ENCODE data around the gene MAPK6. TPM values are rescaled to one million over a fixed set of nuclear protein-coding genes. Genes with fewer than 3 reads are reported as not detected.
A peak's percentile ranks its signal among the peaks of the same experiment; 100 is the strongest.

Gene MAPK6
- total and polyA plus RNA-seq, 9 of the 15 experiments (the other 6 are each of a cell fraction or from before 2014, with no cell fraction given): 28.5 to 97.1 (median 74.0) TPM

DNA sequence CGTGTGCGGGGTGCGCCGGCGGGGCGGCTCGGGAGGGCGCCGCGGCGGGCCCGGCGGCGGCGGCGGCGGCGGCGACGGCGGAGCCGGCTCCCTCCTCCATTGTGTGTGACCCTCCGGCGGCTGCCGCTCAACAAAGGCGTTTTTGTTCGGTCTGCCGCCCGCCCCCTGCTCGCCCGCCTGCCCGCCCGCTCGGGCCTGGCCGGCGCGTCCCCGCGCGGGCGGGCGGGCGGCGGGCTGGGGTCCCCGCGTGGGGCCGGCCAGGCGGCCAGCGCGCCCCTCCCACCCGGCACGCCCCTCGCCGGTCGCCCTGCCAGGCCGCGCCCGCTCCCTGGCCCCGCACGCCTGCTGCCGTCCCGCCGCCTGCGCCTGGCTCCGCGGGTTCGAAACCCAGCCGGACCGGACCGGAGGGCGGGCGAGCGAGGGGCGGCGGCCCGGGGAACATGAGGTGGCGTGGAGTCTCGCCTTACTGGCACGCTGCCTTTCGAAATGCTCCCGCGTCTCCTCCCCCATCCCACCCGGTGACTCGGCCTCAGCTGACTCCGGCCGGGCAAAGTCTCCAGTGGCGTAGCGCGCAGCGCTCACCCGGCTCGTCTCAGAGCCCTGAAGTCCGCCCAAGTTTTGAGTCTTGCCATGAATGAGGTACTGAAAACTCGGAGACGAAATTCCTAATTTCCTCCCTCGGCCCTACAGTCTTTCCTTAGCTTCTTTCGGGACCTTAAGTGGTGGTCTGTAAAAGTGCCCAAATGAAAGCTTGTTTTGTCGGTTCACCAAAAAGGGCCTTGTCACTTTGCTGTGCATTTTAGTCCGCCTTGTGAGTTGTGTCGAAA is 588 bp downstream of the MAPK6 start (continued):
- TF ChIP-seq, protein P1, sequence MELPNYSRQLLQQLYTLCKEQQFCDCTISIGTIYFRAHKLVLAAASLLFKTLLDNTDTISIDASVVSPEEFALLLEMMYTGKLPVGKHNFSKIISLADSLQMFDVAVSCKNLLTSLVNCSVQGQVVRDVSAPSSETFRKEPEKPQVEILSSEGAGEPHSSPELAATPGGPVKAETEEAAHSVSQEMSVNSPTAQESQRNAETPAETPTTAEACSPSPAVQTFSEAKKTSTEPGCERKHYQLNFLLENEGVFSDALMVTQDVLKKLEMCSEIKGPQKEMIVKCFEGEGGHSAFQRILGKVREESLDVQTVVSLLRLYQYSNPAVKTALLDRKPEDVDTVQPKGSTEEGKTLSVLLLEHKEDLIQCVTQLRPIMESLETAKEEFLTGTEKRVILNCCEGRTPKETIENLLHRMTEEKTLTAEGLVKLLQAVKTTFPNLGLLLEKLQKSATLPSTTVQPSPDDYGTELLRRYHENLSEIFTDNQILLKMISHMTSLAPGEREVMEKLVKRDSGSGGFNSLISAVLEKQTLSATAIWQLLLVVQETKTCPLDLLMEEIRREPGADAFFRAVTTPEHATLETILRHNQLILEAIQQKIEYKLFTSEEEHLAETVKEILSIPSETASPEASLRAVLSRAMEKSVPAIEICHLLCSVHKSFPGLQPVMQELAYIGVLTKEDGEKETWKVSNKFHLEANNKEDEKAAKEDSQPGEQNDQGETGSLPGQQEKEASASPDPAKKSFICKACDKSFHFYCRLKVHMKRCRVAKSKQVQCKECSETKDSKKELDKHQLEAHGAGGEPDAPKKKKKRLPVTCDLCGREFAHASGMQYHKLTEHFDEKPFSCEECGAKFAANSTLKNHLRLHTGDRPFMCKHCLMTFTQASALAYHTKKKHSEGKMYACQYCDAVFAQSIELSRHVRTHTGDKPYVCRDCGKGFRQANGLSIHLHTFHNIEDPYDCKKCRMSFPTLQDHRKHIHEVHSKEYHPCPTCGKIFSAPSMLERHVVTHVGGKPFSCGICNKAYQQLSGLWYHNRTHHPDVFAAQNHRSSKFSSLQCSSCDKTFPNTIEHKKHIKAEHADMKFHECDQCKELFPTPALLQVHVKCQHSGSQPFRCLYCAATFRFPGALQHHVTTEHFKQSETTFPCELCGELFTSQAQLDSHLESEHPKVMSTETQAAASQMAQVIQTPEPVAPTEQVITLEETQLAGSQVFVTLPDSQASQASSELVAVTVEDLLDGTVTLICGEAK (IDR thresholded peaks at IDR 0.05): no peak
- TF ChIP-seq, protein P1 (CRISPR knock-in tag; IDR thresholded peaks at IDR 0.05): no peak
- TF ChIP-seq LEF1 (IDR thresholded peaks at IDR 0.05): 0 out of 2 replicates have a peak, but pooled peaks have one; percentile 36
- TF ChIP-seq, protein P2, sequence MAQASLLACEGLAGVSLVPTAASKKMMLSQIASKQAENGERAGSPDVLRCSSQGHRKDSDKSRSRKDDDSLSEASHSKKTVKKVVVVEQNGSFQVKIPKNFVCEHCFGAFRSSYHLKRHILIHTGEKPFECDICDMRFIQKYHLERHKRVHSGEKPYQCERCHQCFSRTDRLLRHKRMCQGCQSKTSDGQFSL (CRISPR knock-in tag; IDR thresholded peaks at IDR 0.05): 0 out of 2 replicates have a peak, but pooled peaks have one; percentile 57
- TF ChIP-seq, protein P2 (tag; IDR thresholded peaks at IDR 0.05): no peak
- TF ChIP-seq MTA2 (IDR thresholded peaks at IDR 0.05; ENCODE audit: low read depth): no peak
- 0 out of 2 replicates have a peak, but pooled peaks have one; percentile 58 for TF ChIP-seq ETV5 (CRISPR knock-in tag; IDR thresholded peaks at IDR 0.05; ENCODE audit: low read depth)
- TF ChIP-seq ZNF143 (CRISPR knock-in tag; IDR thresholded peaks at IDR 0.05): no peak
- TF ChIP-seq HMG20A (CRISPR knock-in tag; conservative IDR thresholded peaks at IDR 0.05): no peak
- peak; percentile 48 to 59 for TF ChIP-seq NRF1 (conservative IDR thresholded peaks at IDR 0.05 in 1 of 2, IDR thresholded peaks at IDR 0.05 in 1 of 2)
- TF ChIP-seq, protein P3, sequence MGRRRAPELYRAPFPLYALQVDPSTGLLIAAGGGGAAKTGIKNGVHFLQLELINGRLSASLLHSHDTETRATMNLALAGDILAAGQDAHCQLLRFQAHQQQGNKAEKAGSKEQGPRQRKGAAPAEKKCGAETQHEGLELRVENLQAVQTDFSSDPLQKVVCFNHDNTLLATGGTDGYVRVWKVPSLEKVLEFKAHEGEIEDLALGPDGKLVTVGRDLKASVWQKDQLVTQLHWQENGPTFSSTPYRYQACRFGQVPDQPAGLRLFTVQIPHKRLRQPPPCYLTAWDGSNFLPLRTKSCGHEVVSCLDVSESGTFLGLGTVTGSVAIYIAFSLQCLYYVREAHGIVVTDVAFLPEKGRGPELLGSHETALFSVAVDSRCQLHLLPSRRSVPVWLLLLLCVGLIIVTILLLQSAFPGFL (CRISPR knock-in tag; IDR thresholded peaks at IDR 0.05): no peak
- no peak for TF ChIP-seq ZBED1 (IDR thresholded peaks at IDR 0.05)
- TF ChIP-seq MCM3 (IDR thresholded peaks at IDR 0.05): no peak
- no peak for TF ChIP-seq KAT8 (IDR thresholded peaks at IDR 0.05; ENCODE audit: low read depth)

All from K562 (cell line).